Measurements from ENCODE around the gene TRIM42.

TRIM42 gene

GRCh38 chr3:140723576-140723975 lies 45.7 kb downstream of the TRIM42 start:
- H3K27ac ChIP-seq (replicated peaks) = no peak overlapping the region
- no peaks in the 10 kb centered on the region for H3K27me3 ChIP-seq (ENCODE audit: insufficient read depth, poor library complexity, severe bottlenecking)
- TF ChIP-seq SPI1 (IDR thresholded peaks at IDR 0.05; ENCODE audit: borderline replicate concordance, low read depth) (no peak), GABPA (IDR thresholded peaks at IDR 0.05; ENCODE audit: low read depth) (no peak), POLR2AphosphoS5 (IDR thresholded peaks at IDR 0.05; ENCODE audit: low read depth) (no peak), CTCF (IDR thresholded peaks at IDR 0.05; ENCODE audit: insufficient read depth, low read length) (no peak), REST (IDR thresholded peaks at IDR 0.05; ENCODE audit: insufficient replicate concordance, low read depth) (no peak)
- H3K4me3 ChIP-seq (replicated peaks; ENCODE audit: insufficient read depth, low read length) = no peak overlapping the region
- DNase-seq (ENCODE audit: low read depth in 1 of 2, low spot score in 1 of 2) = no peak

- no peak for DNase-seq (ENCODE audit: low read depth in 1 of 2, low spot score in 1 of 2)
- no peak for TF ChIP-seq CTCF (IDR thresholded peaks at IDR 0.05; ENCODE audit: insufficient read depth, low read length)
- TF ChIP-seq REST (IDR thresholded peaks at IDR 0.05; ENCODE audit: insufficient replicate concordance, low read depth) = no peak
- no peak for TF ChIP-seq GABPA (IDR thresholded peaks at IDR 0.05; ENCODE audit: low read depth)
- no peak for TF ChIP-seq SPI1 (IDR thresholded peaks at IDR 0.05; ENCODE audit: borderline replicate concordance, low read depth)
- no peak for TF ChIP-seq POLR2AphosphoS5 (IDR thresholded peaks at IDR 0.05; ENCODE audit: low read depth)
- no peaks in the 10 kb centered on the region for H3K27me3 ChIP-seq (ENCODE audit: insufficient read depth, poor library complexity, severe bottlenecking)
- no peak overlapping the region for H3K4me3 ChIP-seq (replicated peaks; ENCODE audit: insufficient read depth, low read length)
- H3K27ac ChIP-seq (replicated peaks) = no peak overlapping the region
Measured at GRCh38 chr3:140724856-140725812, 47.3 kb downstream of the TRIM42 start.

- Histone ChIP-seq H3K27me3 (ENCODE audit: insufficient read depth, poor library complexity, severe bottlenecking) (no peaks in the 10 kb centered on the region), H3K27ac (replicated peaks) (no peak overlapping the region), H3K4me3 (replicated peaks; ENCODE audit: insufficient read depth, low read length) (no peak overlapping the region)
- DNase-seq (ENCODE audit: low read depth in 1 of 2, low spot score in 1 of 2) = no peak
- no peak for TF ChIP-seq REST (IDR thresholded peaks at IDR 0.05; ENCODE audit: insufficient replicate concordance, low read depth)
Measured at GRCh38 chr3:140726066-140726465, 48.2 kb downstream of the TRIM42 start.
